Endothelial cell of umbilical vein (primary cell): ENCODE results near the gene SDF2. TPM values are rescaled to one million over a fixed set of nuclear protein-coding genes. Genes with fewer than 3 reads are reported as not detected.

Experiments
- BruUV-seq: library from RNA; stranded (reverse); fragments of 400-500 nt; replicated peaks from 2 replicates; lab custom pipeline; 2021; lab: Mats Ljungman, UMichigan
- CTCF ChIA-PET: fragments of 300-600, 350-600 bp; sonication (Branson Sonifier 250); formaldehyde crosslinking; loops from one replicate; lab custom pipeline; 2021; ENCODE audit warnings: antibody characterized with exemption, inconsistent platforms; lab: Charles Lee
- POLR2A ChIA-PET: fragments of 300-600, 350-600 bp; sonication (Branson Sonifier 250); formaldehyde crosslinking; loops from one replicate; lab custom pipeline; 2021; ENCODE audit warnings: antibody characterized with exemption, inconsistent platforms; lab: Charles Lee
- DNase-seq: peaks from one replicate; pipeline ENCODE4 v3.0.0-alpha.2; 2011; ENCODE audit warnings: low read depth, low spot score
- FAIRE-seq: peaks from 2 replicates; lab custom pipeline; 2011; peaks lifted over from hg19 to GRCh38; lab: Jason Lieb, UNC
- H2AFZ ChIP-seq: 2 replicates; pipeline ENCODE4 v1.6.0; 2012; ENCODE audit warnings: low read depth, low read length, control low read depth, inconsistent platforms
- H3K27ac ChIP-seq: 2 replicates; pipeline ENCODE4 v1.5.1; 2011; ENCODE audit warnings: low read depth, mild to moderate bottlenecking, control low read depth, low read length, moderate library complexity; ENCODE audit not compliant: insufficient read depth
- H3K27me3 ChIP-seq, 2 experiments: 2 replicates each; pipeline versions ENCODE4 v1.6.0 to v1.6.1; 2011; ENCODE audit warnings: low read length in 2 of 2, mixed read lengths in 1 of 2; ENCODE audit not compliant: control insufficient read depth in 2 of 2, insufficient read depth in 2 of 2
- H3K36me3 ChIP-seq, 2 experiments: 2 replicates in 1 of 2; 3 replicates in 1 of 2; pipeline ENCODE4 v1.5.1; 2011; ENCODE audit warnings: low read length in 2 of 2, mild to moderate bottlenecking in 1 of 2, moderate library complexity in 1 of 2; ENCODE audit not compliant: control insufficient read depth in 2 of 2, insufficient read depth in 2 of 2; ENCODE audit errors: extremely low read depth in 1 of 2
- H3K4me1 ChIP-seq: 3 replicates; pipeline ENCODE4 v1.5.1; 2011; ENCODE audit warnings: mild to moderate bottlenecking, low read length; ENCODE audit not compliant: control insufficient read depth, insufficient read depth; ENCODE audit errors: extremely low read depth
- H3K4me2 ChIP-seq: 2 replicates; pipeline ENCODE4 v1.6.1; 2011; ENCODE audit warnings: low read length, control low read depth, mixed read lengths; ENCODE audit not compliant: insufficient read depth
- H3K4me3 ChIP-seq, 3 experiments: fragments of 200-600 bp in 1 of 3; sonication (generic), shearing (Covaris generic) in 1 of 3; replicated peaks in 1 of 3; 2 replicates each; pipeline ENCODE4 v1.5.1; 2011 to 2016; ENCODE audit warnings: control low read depth in 3 of 3, low read length in 3 of 3, mild to moderate bottlenecking in 2 of 3, inconsistent platforms in 1 of 3, low read depth in 1 of 3, moderate library complexity in 1 of 3; ENCODE audit not compliant: insufficient read depth in 1 of 3
- H3K79me2 ChIP-seq: 2 replicates; pipeline ENCODE4 v1.6.0; 2012; ENCODE audit warnings: low read length, inconsistent platforms; ENCODE audit not compliant: control insufficient read depth, insufficient read depth
- H3K9ac ChIP-seq: replicated peaks from 2 replicates; pipeline ENCODE3; 2011; ENCODE audit warnings: low read length, control low read depth; ENCODE audit not compliant: insufficient read depth; ENCODE audit errors: extremely low read depth
- H3K9me1 ChIP-seq: replicated peaks from 3 replicates; pipeline ENCODE4 v1.6.0; 2011; ENCODE audit warnings: mild to moderate bottlenecking, low read length; ENCODE audit not compliant: control insufficient read depth, insufficient read depth; ENCODE audit errors: extremely low read depth
- H3K9me3 ChIP-seq: replicated peaks from 2 replicates; pipeline ENCODE4 v1.5.1; 2012; ENCODE audit warnings: low read length, inconsistent platforms; ENCODE audit not compliant: control insufficient read depth, insufficient read depth
- H4K20me1 ChIP-seq: replicated peaks from 2 replicates; pipeline ENCODE3; 2011; ENCODE audit warnings: mild to moderate bottlenecking, low read length; ENCODE audit not compliant: control insufficient read depth, insufficient read depth; ENCODE audit errors: extremely low read depth
- EZH2 ChIP-seq: IDR thresholded peaks from 2 replicates; pipeline ENCODE4 v1.6.1; 2012; ENCODE audit warnings: borderline replicate concordance, low read depth, mild to moderate bottlenecking, moderate library complexity, low read length, inconsistent platforms; ENCODE audit not compliant: severe bottlenecking
- FOS ChIP-seq: IDR thresholded peaks from 2 replicates; pipeline ENCODE4 v1.6.1; 2011; ENCODE audit warnings: mild to moderate bottlenecking, low read length, moderate library complexity, borderline replicate concordance; ENCODE audit not compliant: insufficient read depth
- GATA2 ChIP-seq: IDR thresholded peaks from 2 replicates; pipeline ENCODE4 v1.7.0; 2011; ENCODE audit warnings: low read depth, mild to moderate bottlenecking, moderate library complexity, mixed read lengths, low read length; ENCODE audit not compliant: insufficient read length, insufficient read depth
- JUN ChIP-seq: IDR thresholded peaks from 2 replicates; pipeline ENCODE4 v1.6.1; 2011; ENCODE audit warnings: borderline replicate concordance, low read depth; ENCODE audit not compliant: insufficient read length, insufficient read depth
- MYC ChIP-seq: IDR thresholded peaks from one replicate; pipeline ENCODE4 v1.6.1; 2011; ENCODE audit warnings: mild to moderate bottlenecking, low read depth, low read length
- POLR2A ChIP-seq: IDR thresholded peaks from 2 replicates; pipeline ENCODE4 v1.6.1; 2012; ENCODE audit warnings: low read depth, mild to moderate bottlenecking, control low read depth, low read length
- POLR2AphosphoS5 ChIP-seq: IDR thresholded peaks from 2 replicates; pipeline ENCODE4 v1.6.1; 2012; ENCODE audit warnings: low read depth, mild to moderate bottlenecking, control low read depth, low read length, moderate library complexity; ENCODE audit not compliant: insufficient read depth
- dilution Hi-C: fragments of 300-500 bp; cut with MboI; formaldehyde crosslinking; loops from one replicate; pipeline ENCODE4 v1.15.0; 2019; ENCODE audit warnings: low sequenced_read_pairs; ENCODE audit not compliant: extremely low pct_ligation_motif_present
- intact Hi-C: fragments of 100-400 bp; cut with micrococcal nuclease; formaldehyde crosslinking; loops from one replicate; pipeline ENCODE4 v1.10.0; 2022
- polyA plus RNA-seq, 4 experiments: library from polyadenylated mRNA; depleted of rRNA in 3 of 4; stranded (reverse) in 3 of 4; unstranded in 1 of 4; fragments of >200 nt; gene quantifications; 2 replicates each; pipeline versions ENCODE4 v1.2.1 to v1.2.3, GENCODE V29; 2011 to 2012; ENCODE audit warnings: missing spikeins in 1 of 4
- total RNA-seq: library from RNA; stranded (reverse); gene quantifications from 2 replicates; pipeline ENCODE4 v1.2.3, GENCODE V29; 2021
- TF ChIP-seq, protein P1 (sequence below), 2 donors: IDR thresholded peaks; 1 replicate in 1 of 2; 2 replicates in 1 of 2; pipeline ENCODE4 v1.5.1; 2011; ENCODE audit warnings: low read length in 2 of 2, mild to moderate bottlenecking in 2 of 2, moderate library complexity in 2 of 2, control low read depth in 1 of 2, inconsistent platforms in 1 of 2, low read depth in 1 of 2; ENCODE audit not compliant: insufficient read depth in 1 of 2; ENCODE audit errors: extremely low read depth in 1 of 2
- TF ChIP-seq, protein P2 (sequence below): IDR thresholded peaks from 2 replicates; pipeline ENCODE4 v1.6.1; 2011; ENCODE audit not compliant: insufficient read depth, insufficient read length

The SDF2 gene
- total and polyA plus RNA-seq, 2 donors (not counting 3 experiments of a cell fraction or from before 2014, with no cell fraction given): 52.6 to 77.9 TPM

DNA sequence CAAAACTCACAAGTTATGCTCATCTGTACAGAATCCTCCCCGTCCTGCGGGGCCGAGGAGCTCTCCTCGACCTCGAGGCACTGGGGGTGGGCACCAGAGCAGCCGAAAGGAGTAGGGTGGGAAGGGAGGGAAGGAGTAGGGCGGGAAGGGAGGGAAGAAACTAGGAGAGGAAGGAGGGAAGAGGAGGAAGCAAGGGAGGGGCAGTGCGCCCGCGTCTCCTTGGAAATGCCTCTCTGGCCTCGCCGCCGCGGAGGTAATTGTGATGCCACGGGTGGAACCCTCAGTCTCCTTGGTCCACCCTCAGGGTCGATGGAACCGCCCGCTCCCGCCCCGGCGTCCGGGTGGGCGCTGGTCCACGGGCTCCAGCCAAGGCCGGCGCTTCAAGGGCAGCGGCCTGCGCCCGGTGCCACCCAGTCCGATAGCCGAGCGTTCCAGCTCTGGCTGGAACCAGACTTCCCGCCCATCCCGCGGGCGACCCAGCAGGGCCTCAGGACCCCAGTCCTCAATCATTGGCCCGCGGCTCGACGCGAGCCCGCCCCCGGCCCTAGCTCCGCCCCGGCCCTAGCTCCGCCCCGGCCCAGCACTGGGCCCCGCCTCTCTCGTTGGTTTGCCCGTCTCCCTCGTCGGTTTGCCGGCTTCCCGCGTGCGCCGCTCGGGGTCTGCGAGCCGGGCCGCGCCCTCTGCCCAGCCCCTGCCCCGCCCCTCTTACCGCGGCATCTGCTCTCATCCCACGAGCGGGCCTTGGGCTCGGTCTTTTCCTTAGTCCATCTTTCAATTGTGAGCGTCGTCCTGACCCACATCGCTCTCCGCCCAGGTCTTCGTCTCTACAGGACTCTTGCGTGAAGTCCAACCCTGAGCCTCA, 49.4 kb upstream of the SDF2 start:
- H3K4me3 ChIP-seq: peak overlapping the region; percentile 3 to 55 (median 39)
- FAIRE-seq (peak; percentile 94), DNase-seq (peak; percentile 93)
- no TSS peak for BruUV-seq
- no peaks in the 10 kb centered on the region for H3K27me3 ChIP-seq
- peak overlapping the region; percentile 1 for H2AFZ ChIP-seq
- H4K20me1 ChIP-seq: no peaks in the 10 kb centered on the region
- ChIA-PET POLR2A (interaction anchor here (0.5 to 1.6 kb wide), 6 partner anchors 8 to 542 kb away, joined by 3 to 12 read pairs (median 3); partner anchors contain the start of genes RPL23A and TLCD1), CTCF (interaction anchor here (0.6 to 5.2 kb wide), 12 partner anchors 8 to 406 kb away, joined by 3 to 21 read pairs (median 4); partner anchors contain the start of genes RPL23A and TLCD1)
- H3K79me2 ChIP-seq: no peaks in the 10 kb centered on the region
- no peaks in the 10 kb centered on the region for H3K9me3 ChIP-seq
- dilution Hi-C loops: no loop called here
- TF ChIP-seq POLR2A: peak; percentile 97
- TF ChIP-seq, protein P1, sequence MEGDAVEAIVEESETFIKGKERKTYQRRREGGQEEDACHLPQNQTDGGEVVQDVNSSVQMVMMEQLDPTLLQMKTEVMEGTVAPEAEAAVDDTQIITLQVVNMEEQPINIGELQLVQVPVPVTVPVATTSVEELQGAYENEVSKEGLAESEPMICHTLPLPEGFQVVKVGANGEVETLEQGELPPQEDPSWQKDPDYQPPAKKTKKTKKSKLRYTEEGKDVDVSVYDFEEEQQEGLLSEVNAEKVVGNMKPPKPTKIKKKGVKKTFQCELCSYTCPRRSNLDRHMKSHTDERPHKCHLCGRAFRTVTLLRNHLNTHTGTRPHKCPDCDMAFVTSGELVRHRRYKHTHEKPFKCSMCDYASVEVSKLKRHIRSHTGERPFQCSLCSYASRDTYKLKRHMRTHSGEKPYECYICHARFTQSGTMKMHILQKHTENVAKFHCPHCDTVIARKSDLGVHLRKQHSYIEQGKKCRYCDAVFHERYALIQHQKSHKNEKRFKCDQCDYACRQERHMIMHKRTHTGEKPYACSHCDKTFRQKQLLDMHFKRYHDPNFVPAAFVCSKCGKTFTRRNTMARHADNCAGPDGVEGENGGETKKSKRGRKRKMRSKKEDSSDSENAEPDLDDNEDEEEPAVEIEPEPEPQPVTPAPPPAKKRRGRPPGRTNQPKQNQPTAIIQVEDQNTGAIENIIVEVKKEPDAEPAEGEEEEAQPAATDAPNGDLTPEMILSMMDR (IDR thresholded peaks at IDR 0.05; ENCODE audit: extremely low read depth in 1 of 2, insufficient read depth in 1 of 2, low read depth in 1 of 2, low read length in 2 of 2): no peak
- TF ChIP-seq, protein P2, sequence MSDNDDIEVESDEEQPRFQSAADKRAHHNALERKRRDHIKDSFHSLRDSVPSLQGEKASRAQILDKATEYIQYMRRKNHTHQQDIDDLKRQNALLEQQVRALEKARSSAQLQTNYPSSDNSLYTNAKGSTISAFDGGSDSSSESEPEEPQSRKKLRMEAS: no peak
- TF ChIP-seq FOS: no peak
- no peak for TF ChIP-seq MYC
- no peak for TF ChIP-seq EZH2
- TF ChIP-seq GATA2: no peak
- TF ChIP-seq POLR2AphosphoS5: peak; percentile 99
- no peak for TF ChIP-seq JUN
- H3K9ac ChIP-seq: peak overlapping the region; percentile 61
- H3K4me2 ChIP-seq: peak overlapping the region; percentile 65
- peaks cover 6% of the 10 kb centered on the region for H3K4me1 ChIP-seq
- peak overlapping the region; percentile 43 for H3K27ac ChIP-seq
- no peaks in the 10 kb centered on the region for H3K9me1 ChIP-seq
- peaks cover 0 to 11% of the 10 kb centered on the region in 2 experiments for H3K36me3 ChIP-seq
- intact Hi-C loops: loop anchor here (1.0 to 5.0 kb wide), 2 partner anchors 8 to 49 kb away; partner anchors contain the start of genes RPL23A, SDF2 and SUPT6H
